ENCODE results near the gene RND1. TPM values are rescaled to one million over a fixed set of nuclear protein-coding genes. Genes with fewer than 3 reads are reported as not detected.

Gene RND1
- total RNA-seq, 2 donors from 2014 or later = 6.0 to 8.2 TPM

GRCh38 chr12:48818831-48819590 is 46.7 kb downstream of the RND1 start:
- peak overlapping the region; percentile 95 for H3K4me3 Mint-ChIP-seq
- peak overlapping the region; percentile 56 for H3K27ac Mint-ChIP-seq
- H3K36me3 Mint-ChIP-seq (ENCODE audit: low read depth) = no peaks in the 10 kb centered on the region
- no peaks in the 10 kb centered on the region for H3K27me3 Mint-ChIP-seq
- no peaks in the 10 kb centered on the region for H3K9me3 ChIP-seq (ENCODE audit: control insufficient read depth, low read length, poor library complexity, severe bottlenecking)
- DNase-seq = no peak
- peak; percentile 15 for ATAC-seq
- peaks cover 40% of the 10 kb centered on the region for H3K4me1 Mint-ChIP-seq

GRCh38 chr12:48817873-48818830 is 47.5 kb downstream of the RND1 start, which contains the start of gene CACNB3:
Gene CACNB3, plus strand, starts transcription at chr12:48818496. Its CDS starts 434 bp downstream, at chr12:48818930.
- H3K9me3 ChIP-seq (ENCODE audit: control insufficient read depth, low read length, poor library complexity, severe bottlenecking) = no peaks in the 10 kb centered on the region
- peak; percentile 79 for ATAC-seq
- DNase-seq = peak; percentile 65 to 82 (median 75)
- Mint-ChIP-seq H3K4me1 (peaks cover 40% of the 10 kb centered on the region), H3K27ac (peak within 1 kb of the TSS; percentile 56), H3K27me3 (no peaks in the 10 kb centered on the region), H3K36me3 (ENCODE audit: low read depth) (no peaks in the 10 kb centered on the region), H3K4me3 (peak within 1 kb of the TSS; percentile 95)

GRCh38 chr12:48816143-48816854 is 49.4 kb downstream of the RND1 start:
- H3K9me3 ChIP-seq (ENCODE audit: control insufficient read depth, low read length, poor library complexity, severe bottlenecking) = no peaks in the 10 kb centered on the region
- DNase-seq (no peak), ATAC-seq (no peak)
- no peaks in the 10 kb centered on the region for H3K27me3 Mint-ChIP-seq
- peak overlapping the region; percentile 95 for H3K4me3 Mint-ChIP-seq
- no peaks in the 10 kb centered on the region for H3K36me3 Mint-ChIP-seq (ENCODE audit: low read depth)
- peaks cover 35% of the 10 kb centered on the region for H3K4me1 Mint-ChIP-seq
- peak overlapping the region; percentile 60 for H3K27ac Mint-ChIP-seq

- H3K27ac Mint-ChIP-seq = peak overlapping the region; percentile 60
- ATAC-seq (peak; percentile 35), DNase-seq (peak in 1 of 3 donors; percentile 17)
- no peaks in the 10 kb centered on the region for H3K9me3 ChIP-seq (ENCODE audit: control insufficient read depth, low read length, poor library complexity, severe bottlenecking)
- peaks cover 35% of the 10 kb centered on the region for H3K4me1 Mint-ChIP-seq
- peak overlapping the region; percentile 95 for H3K4me3 Mint-ChIP-seq
- H3K27me3 Mint-ChIP-seq = no peaks in the 10 kb centered on the region
- H3K36me3 Mint-ChIP-seq (ENCODE audit: low read depth) = no peaks in the 10 kb centered on the region
Observed at GRCh38 chr12:48815126-48816110, 50.3 kb downstream of the RND1 start.

GRCh38 chr12:48814262-48815125 is 51.2 kb downstream of the RND1 start:
- ATAC-seq (peak; percentile 76), DNase-seq (peak; percentile 64 to 72 (median 71))
- Mint-ChIP-seq H3K27ac (no peak overlapping the region), H3K4me3 (peak overlapping the region; percentile 95), H3K27me3 (no peaks in the 10 kb centered on the region), H3K36me3 (ENCODE audit: low read depth) (no peaks in the 10 kb centered on the region), H3K4me1 (peaks cover 35% of the 10 kb centered on the region)
- no peaks in the 10 kb centered on the region for H3K9me3 ChIP-seq (ENCODE audit: control insufficient read depth, low read length, poor library complexity, severe bottlenecking)

- peak overlapping the region; percentile 95 for H3K4me3 Mint-ChIP-seq
- H3K27me3 Mint-ChIP-seq = no peaks in the 10 kb centered on the region
- ATAC-seq (no peak), DNase-seq (no peak)
- H3K27ac Mint-ChIP-seq = no peak overlapping the region
- H3K36me3 Mint-ChIP-seq (ENCODE audit: low read depth) = no peaks in the 10 kb centered on the region
- peaks cover 27% of the 10 kb centered on the region for H3K4me1 Mint-ChIP-seq
- no peaks in the 10 kb centered on the region for H3K9me3 ChIP-seq (ENCODE audit: control insufficient read depth, low read length, poor library complexity, severe bottlenecking)
Observed at GRCh38 chr12:48813465-48814261, 52.0 kb downstream of the RND1 start.

- Mint-ChIP-seq H3K27ac (peak overlapping the region; percentile 76), H3K4me1 (peaks cover 22% of the 10 kb centered on the region), H3K36me3 (ENCODE audit: low read depth) (no peaks in the 10 kb centered on the region), H3K27me3 (no peaks in the 10 kb centered on the region), H3K4me3 (peak overlapping the region; percentile 65)
- DNase-seq (no peak), ATAC-seq (no peak)
- H3K9me3 ChIP-seq (ENCODE audit: control insufficient read depth, low read length, poor library complexity, severe bottlenecking) = no peaks in the 10 kb centered on the region
Observed at GRCh38 chr12:48812389-48812788, 53.3 kb downstream of the RND1 start.

GRCh38 chr12:48811437-48812090 is 54.1 kb downstream of the RND1 start:
- no peak for ATAC-seq
- no peak for DNase-seq
- no peaks in the 10 kb centered on the region for H3K27me3 Mint-ChIP-seq
- H3K4me1 Mint-ChIP-seq = peaks cover 19% of the 10 kb centered on the region
- no peak overlapping the region for H3K4me3 Mint-ChIP-seq
- no peaks in the 10 kb centered on the region for H3K9me3 ChIP-seq (ENCODE audit: control insufficient read depth, low read length, poor library complexity, severe bottlenecking)
- H3K36me3 Mint-ChIP-seq (ENCODE audit: low read depth) = no peaks in the 10 kb centered on the region
- peak overlapping the region; percentile 4 for H3K27ac Mint-ChIP-seq

- peak overlapping the region; percentile 4 for H3K27ac Mint-ChIP-seq
- H3K9me3 ChIP-seq (ENCODE audit: control insufficient read depth, low read length, poor library complexity, severe bottlenecking) = no peaks in the 10 kb centered on the region
- H3K36me3 Mint-ChIP-seq (ENCODE audit: low read depth) = no peaks in the 10 kb centered on the region
- H3K4me3 Mint-ChIP-seq = no peak overlapping the region
- H3K4me1 Mint-ChIP-seq = peaks cover 14% of the 10 kb centered on the region
- H3K27me3 Mint-ChIP-seq = no peaks in the 10 kb centered on the region
- DNase-seq (no peak), ATAC-seq (no peak)
Observed at GRCh38 chr12:48810903-48811431, 54.7 kb downstream of the RND1 start.

GRCh38 chr12:48807981-48808380 is 57.7 kb downstream of the RND1 start:
- H3K27me3 Mint-ChIP-seq = no peaks in the 10 kb centered on the region
- peaks cover 7% of the 10 kb centered on the region for H3K4me1 Mint-ChIP-seq
- no peak overlapping the region for H3K4me3 Mint-ChIP-seq
- H3K27ac Mint-ChIP-seq = no peak overlapping the region
- H3K9me3 ChIP-seq (ENCODE audit: control insufficient read depth, low read length, poor library complexity, severe bottlenecking) = no peaks in the 10 kb centered on the region
- no peaks in the 10 kb centered on the region for H3K36me3 Mint-ChIP-seq (ENCODE audit: low read depth)
- DNase-seq (no peak), ATAC-seq (no peak)
